IPS-20b (cell line): Measurements from ENCODE around the gene ZBTB9.

Source experiments
- H3K27ac ChIP-seq: one replicate; pipeline ENCODE4 v1.5.1; 2013; ENCODE audit warnings: low read length
- H3K27me3 ChIP-seq: 2 replicates; pipeline ENCODE4 v1.6.1; 2013; ENCODE audit warnings: mild to moderate bottlenecking, low read length, inconsistent platforms; ENCODE audit not compliant: insufficient read depth
- H3K36me3 ChIP-seq: 2 replicates; pipeline ENCODE4 v1.6.1; 2013; ENCODE audit warnings: low read depth, mild to moderate bottlenecking, inconsistent platforms, low read length, moderate library complexity; ENCODE audit not compliant: insufficient read depth
- H3K4me1 ChIP-seq: 2 replicates; pipeline ENCODE4 v1.6.1; 2013; ENCODE audit warnings: mild to moderate bottlenecking, control low read depth, inconsistent platforms, low read length, moderate library complexity; ENCODE audit not compliant: insufficient read depth
- H3K4me3 ChIP-seq: 2 replicates; pipeline ENCODE4 v1.5.1; 2013; ENCODE audit warnings: mild to moderate bottlenecking, low read length, inconsistent platforms
- H3K9ac ChIP-seq: 2 replicates; pipeline ENCODE4 v1.6.1; 2013; ENCODE audit warnings: low read depth, mild to moderate bottlenecking, inconsistent platforms, low read length, moderate library complexity
- H3K9me3 ChIP-seq: 2 replicates; pipeline ENCODE4 v1.6.1; 2013; ENCODE audit warnings: mild to moderate bottlenecking, low read depth, low read length, inconsistent platforms; ENCODE audit not compliant: insufficient read depth

ZBTB9 gene

DNA sequence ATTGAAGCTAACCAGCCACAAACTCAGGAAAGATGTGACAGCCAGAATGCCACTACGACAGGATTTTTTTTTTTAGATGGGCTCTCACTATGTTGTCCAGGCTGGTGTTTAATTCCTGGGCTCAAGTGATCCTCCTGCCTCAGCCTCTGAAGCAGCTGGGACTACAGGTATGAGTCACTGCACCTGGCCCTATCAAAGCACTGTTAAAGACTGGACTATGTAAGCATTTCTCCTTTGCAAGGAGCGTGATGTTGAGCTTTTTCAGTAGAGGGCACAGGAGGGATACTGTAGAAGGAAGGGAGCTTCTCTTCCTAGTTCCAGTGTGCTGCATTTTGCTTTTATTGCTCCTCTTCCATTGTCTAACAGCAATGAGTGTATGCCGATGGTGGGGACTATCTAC lies 35.8 kb downstream of the ZBTB9 start:
- Histone ChIP-seq H3K4me3 (no peak overlapping the region), H3K9ac (no peak overlapping the region), H3K4me1 (no peaks in the 10 kb centered on the region), H3K27me3 (no peaks in the 10 kb centered on the region; the same call in 1 of the 2 replicates), H3K27ac (no peak overlapping the region), H3K36me3 (no peaks in the 10 kb centered on the region), H3K9me3 (no peaks in the 10 kb centered on the region)

DNA sequence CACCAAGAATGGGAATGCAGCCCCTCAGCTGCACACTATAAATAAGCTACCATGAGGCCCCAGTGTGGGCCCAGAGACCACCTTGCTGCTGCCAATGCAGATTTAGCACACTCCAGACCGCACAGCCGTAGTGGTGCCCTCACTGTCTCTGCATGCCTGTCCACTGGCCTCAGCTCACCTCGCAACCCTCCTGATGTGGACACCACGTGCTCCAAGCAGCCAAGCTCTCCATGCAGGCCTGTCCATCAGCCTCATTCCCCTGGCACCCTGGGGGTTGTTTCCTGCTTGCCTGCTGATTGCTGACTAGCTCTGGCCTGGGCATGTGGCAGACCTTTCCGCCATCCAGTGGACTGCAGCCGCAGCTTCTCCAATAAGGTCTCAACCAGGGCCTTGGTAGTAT lies 36.2 kb downstream of the ZBTB9 start:
- Histone ChIP-seq H3K27ac (no peak overlapping the region), H3K9me3 (no peaks in the 10 kb centered on the region), H3K4me1 (no peaks in the 10 kb centered on the region), H3K9ac (no peak overlapping the region), H3K4me3 (no peak overlapping the region), H3K36me3 (no peaks in the 10 kb centered on the region), H3K27me3 (no peaks in the 10 kb centered on the region; the same call in 1 of the 2 replicates)

DNA sequence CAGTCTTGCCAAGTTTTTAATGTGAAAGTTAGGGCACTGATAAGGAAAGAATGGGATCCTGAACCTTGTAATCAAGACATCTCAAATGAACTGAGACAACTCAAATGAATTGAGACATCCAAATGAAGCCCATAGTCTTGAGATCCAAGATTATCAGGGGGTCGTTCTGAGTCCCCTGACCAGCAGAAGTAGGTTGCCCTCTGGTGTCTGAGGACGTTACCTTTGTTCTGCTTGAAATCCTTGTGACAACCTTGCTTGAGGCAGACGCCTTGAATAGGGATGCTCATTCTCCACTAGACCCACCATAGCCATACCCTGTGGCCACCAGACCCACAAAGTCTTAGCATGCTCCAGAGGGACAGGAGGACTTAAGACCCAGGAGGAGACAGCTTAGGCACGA lies 37.7 kb downstream of the ZBTB9 start:
- Histone ChIP-seq H3K27ac (no peak overlapping the region), H3K4me1 (no peaks in the 10 kb centered on the region), H3K9ac (no peak overlapping the region), H3K36me3 (no peaks in the 10 kb centered on the region), H3K4me3 (no peak overlapping the region), H3K27me3 (no peaks in the 10 kb centered on the region; the same call in 1 of the 2 replicates), H3K9me3 (no peaks in the 10 kb centered on the region)

DNA sequence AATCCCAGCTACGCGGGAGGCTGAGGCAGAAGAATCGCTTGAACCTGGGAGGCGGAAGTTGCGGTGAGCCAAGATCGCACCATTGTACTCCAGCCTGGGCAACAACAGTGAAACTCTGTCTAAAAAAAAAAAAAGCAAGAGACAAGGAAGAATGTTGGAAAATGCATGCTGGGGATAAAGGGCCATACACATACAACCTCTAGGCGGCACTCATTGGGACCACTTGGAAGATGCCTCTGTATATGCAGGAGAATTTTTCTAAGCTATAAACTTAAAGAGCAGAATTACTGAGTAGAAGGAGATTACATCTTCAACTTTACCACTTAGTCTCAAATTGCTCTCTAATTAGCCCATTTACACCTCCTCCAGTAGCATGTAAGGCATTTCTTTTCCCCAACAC lies 42.8 kb downstream of the ZBTB9 start:
- no peaks in the 10 kb centered on the region for H3K4me1 ChIP-seq
- no peak overlapping the region for H3K27ac ChIP-seq
- no peaks in the 10 kb centered on the region for H3K9me3 ChIP-seq
- H3K36me3 ChIP-seq = no peaks in the 10 kb centered on the region
- H3K9ac ChIP-seq = no peak overlapping the region
- H3K4me3 ChIP-seq = no peak overlapping the region
- no peaks in the 10 kb centered on the region; the same call in 1 of the 2 replicates for H3K27me3 ChIP-seq

DNA sequence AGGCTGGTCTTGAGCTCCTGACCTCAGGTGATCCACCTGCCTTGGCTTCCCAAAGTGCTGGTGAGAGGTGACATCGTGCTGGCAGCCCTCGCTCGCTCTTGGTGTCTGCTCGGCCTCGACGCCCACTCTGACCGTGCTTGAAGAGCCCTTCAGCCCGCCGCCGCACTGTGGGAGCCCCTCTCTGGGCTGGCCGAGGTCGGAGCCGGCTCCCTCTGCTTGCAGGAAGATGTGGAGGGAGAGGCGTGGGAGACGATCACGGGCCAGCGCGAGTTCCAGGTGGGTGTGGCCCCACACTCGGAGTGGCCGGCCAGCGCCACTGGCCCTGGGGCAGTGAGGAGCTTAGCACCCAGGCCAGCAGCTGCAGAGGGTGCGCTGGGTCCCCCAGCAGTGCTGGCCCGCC lies 48.1 kb downstream of the ZBTB9 start:
- Histone ChIP-seq H3K36me3 (no peaks in the 10 kb centered on the region), H3K27me3 (no peaks in the 10 kb centered on the region), H3K27ac (no peak overlapping the region), H3K4me1 (no peaks in the 10 kb centered on the region), H3K9me3 (no peaks in the 10 kb centered on the region), H3K4me3 (no peak overlapping the region), H3K9ac (no peak overlapping the region)

DNA sequence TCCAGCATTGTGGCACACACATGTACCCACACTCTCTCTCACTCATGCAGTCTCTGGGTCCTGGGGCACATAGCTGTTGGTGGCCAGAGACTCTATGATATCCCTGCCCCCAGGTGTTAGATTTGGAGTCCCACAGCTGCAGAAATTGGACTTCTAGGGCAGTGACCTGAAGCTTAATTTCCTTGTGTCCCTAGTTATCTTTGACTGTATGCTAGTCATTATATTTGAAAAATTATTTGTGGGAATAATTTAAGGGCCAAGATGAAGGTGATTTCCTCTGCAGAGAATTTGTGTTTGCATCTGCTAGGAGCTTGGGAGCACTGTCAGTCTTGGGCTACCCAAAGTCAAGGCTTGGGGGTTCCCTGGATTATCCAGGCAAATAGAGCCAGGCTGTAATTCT lies 50.1 kb downstream of the ZBTB9 start:
- Histone ChIP-seq H3K9me3 (no peaks in the 10 kb centered on the region), H3K4me3 (no peak overlapping the region), H3K27ac (no peak overlapping the region), H3K9ac (no peak overlapping the region), H3K27me3 (no peaks in the 10 kb centered on the region), H3K4me1 (peaks cover 4% of the 10 kb centered on the region; the same call in 1 of the 2 replicates), H3K36me3 (no peaks in the 10 kb centered on the region)

DNA sequence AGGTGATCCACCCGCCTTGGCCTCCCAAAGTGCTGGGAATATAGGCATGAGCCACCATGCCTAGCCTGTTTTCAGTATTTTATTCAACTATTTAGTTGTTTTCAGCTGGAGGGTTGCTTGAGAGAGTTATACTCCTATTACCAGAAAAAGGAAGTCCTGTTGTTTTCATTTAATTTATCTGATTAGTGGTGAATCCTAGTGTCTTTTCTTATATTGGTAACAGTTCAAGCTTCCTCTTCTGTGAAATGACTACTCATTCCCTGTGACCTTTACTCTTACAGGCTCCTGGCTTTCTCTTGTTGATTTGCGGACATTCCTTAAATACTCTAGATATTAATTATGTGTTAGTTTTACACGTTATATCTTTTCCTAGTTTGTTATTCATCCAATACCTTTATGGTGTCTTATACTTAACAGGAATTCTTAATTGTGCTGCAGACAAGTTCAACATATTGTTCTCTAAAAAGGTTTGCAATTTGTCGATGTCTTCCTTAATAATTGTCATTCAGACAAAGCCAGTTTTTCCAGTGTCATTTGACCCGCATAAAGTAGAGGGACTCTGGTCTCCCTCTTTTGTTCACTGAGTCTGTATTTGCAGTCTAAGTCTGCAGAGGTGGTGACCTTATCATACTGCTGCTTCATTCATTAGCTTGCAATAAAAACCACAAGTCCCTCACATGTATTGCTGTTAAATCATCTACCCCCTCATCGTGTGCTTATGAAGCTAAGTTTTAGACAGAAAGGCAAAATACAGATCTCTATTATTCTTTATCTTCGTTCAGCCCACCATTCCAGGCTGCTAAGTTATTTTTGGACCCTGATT lies 51.4 kb downstream of the ZBTB9 start:
- peaks cover 4% of the 10 kb centered on the region; the same call in 1 of the 2 replicates for H3K4me1 ChIP-seq
- H3K4me3 ChIP-seq = no peak overlapping the region
- H3K9me3 ChIP-seq = no peaks in the 10 kb centered on the region
- H3K9ac ChIP-seq = no peak overlapping the region
- no peaks in the 10 kb centered on the region for H3K27me3 ChIP-seq
- H3K36me3 ChIP-seq = no peaks in the 10 kb centered on the region
- no peak overlapping the region for H3K27ac ChIP-seq
